Stimulated activated CD4-positive, alpha-beta T cell treated with anti-CD3 and anti-CD28 coated beads, TNF-alpha, amount 100 ng/mL, for 1 hour (primary cell): ENCODE data around the gene ZNF573.

ENCODE experiments used
- DNase-seq, 3 donors: peaks; one replicate each; pipeline ENCODE4 v3.0.0-alpha.2; 2020; ENCODE audit warnings: low read depth in 3 of 3, low spot score in 1 of 3

Gene ZNF573

GRCh38 chr19:37695144-37695899, 84.1 kb downstream of the ZNF573 start:
- DNase-seq: no peak

GRCh38 chr19:37692956-37693620, 86.3 kb downstream of the ZNF573 start:
- no peak for DNase-seq

- DNase-seq: peak; percentile 38 to 64 (median 47)
Measured at GRCh38 chr19:37691881-37692504, 87.4 kb downstream of the ZNF573 start.
